Mononuclear cell (primary cell): ENCODE measurements around the gene SRPK2. TPM values are rescaled to one million over a fixed set of nuclear protein-coding genes. Genes with fewer than 3 reads are reported as not detected.

Source experiments
- H3K27me3 ChIP-seq: 2 replicates; pipeline ENCODE4 v1.6.0; 2011; ENCODE audit warnings: low read length, control low read depth; ENCODE audit not compliant: insufficient read depth
- H3K4me1 ChIP-seq: 2 replicates; pipeline ENCODE4 v1.5.1; 2011; ENCODE audit warnings: mild to moderate bottlenecking, low read length, control low read depth; ENCODE audit not compliant: insufficient read depth
- H3K4me3 ChIP-seq: 2 replicates; pipeline ENCODE4 v1.5.1; 2011; ENCODE audit warnings: mild to moderate bottlenecking, low read length, moderate library complexity
- H3K9me3 ChIP-seq: 2 replicates; pipeline ENCODE4 v1.5.1; 2011; ENCODE audit warnings: low read depth, mild to moderate bottlenecking, control low read depth, low read length
- total RNA-seq: library from RNA; depleted of rRNA; stranded (reverse); fragments of >200 nt; gene quantifications from one replicate; pipeline ENCODE4 v1.2.3, GENCODE V29; 2012

The SRPK2 gene
- total RNA-seq, 1 donor, result 41.9 TPM

DNA sequence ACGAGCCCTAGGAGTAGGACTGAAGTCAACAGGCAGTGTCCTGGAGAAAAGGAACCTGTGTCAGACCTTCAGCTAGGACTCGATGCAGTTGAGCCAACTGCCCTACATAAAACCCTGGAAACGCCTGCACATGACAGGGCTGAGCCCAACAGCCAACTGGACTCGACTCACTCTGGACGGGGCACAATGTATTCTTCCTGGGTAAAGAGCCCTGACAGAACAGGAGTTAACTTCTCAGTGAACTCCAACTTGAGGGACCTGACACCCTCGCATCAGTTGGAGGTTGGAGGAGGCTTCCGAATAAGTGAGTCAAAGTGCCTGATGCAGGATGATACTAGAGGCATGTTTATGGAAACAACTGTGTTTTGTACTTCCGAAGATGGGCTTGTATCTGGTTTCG lies 281.3 kb downstream of the SRPK2 start:
- no peaks in the 10 kb centered on the region for H3K4me1 ChIP-seq
- H3K4me3 ChIP-seq, result no peak overlapping the region
- H3K9me3 ChIP-seq, result no peaks in the 10 kb centered on the region
- no peaks in the 10 kb centered on the region for H3K27me3 ChIP-seq

DNA sequence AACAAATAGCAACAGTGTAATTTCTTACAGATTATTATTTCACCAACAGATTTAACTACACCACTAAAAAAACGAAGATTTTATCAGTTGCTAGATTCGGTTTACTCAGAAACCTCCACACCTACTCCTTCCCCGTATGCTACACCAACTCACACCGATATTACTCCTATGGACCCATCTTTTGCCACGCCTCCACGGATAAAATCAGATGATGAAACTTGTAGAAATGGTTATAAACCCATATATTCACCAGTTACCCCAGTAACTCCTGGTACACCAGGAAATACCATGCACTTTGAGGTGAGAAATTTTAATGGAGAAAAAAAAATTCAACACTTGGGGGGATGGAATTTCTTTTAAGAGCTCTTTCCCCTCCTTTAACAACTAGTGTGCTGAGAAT lies 282.2 kb downstream of the SRPK2 start:
- Histone ChIP-seq H3K4me1 (no peaks in the 10 kb centered on the region), H3K27me3 (no peaks in the 10 kb centered on the region), H3K4me3 (no peak overlapping the region), H3K9me3 (no peaks in the 10 kb centered on the region)

DNA sequence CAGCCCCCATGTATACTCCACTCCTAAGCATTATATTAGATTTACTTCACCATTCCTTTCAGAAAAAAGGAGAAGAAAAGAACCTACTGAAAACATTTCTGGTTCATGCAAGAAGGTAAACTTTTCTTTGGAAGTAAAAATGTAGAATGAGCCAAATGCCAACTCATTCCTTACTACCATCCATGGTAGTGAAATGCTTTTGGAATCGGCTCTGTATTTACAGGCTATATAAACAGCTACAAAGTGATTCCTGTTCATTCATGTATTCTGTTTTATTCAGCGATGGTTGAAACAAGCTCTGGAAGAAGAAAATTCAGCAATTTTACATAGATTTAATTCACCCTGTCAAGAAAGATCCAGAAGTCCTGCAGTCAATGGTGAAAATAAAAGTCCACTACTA lies 283.1 kb downstream of the SRPK2 start:
- no peak overlapping the region for H3K4me3 ChIP-seq
- H3K27me3 ChIP-seq, result no peaks in the 10 kb centered on the region
- H3K9me3 ChIP-seq, result no peaks in the 10 kb centered on the region
- no peaks in the 10 kb centered on the region for H3K4me1 ChIP-seq

DNA sequence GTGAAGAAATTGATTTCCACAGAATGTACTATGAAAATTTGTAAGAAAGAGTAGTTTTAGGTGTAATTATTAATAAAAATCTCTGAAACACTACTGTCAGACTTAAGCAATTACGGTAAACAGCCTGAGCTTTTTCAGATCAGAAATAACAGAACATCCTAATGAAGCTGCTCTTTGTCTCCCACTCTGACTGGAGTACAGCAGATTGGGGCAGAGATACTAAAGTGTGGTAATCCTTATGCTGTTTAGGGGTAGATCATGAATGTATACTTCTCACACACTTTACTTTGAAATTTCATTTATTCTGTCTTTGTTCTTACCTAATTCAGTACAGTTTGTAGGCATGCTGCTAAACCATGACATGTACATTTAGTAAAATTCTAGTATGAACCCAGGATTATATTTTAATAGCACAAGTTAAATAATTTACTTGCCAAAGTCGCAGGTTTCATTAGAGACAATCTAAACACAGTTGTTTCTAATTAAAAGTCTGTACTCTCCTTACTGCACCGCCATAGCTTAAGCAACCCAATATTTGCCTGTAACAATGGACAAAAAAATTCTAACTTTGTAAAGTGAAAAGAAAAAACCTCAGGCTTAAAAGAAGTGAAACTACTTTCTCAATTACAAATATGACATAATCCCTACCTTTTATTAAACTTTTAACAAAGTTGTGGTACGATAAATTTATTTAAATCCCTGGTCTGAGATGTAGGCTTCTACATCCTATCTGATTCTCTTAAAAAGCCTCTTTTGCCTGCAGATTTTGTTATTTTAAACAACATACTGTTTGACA lies 286.0 kb downstream of the SRPK2 start:
- Histone ChIP-seq H3K4me3 (no peak overlapping the region), H3K27me3 (no peaks in the 10 kb centered on the region), H3K9me3 (no peaks in the 10 kb centered on the region)

DNA sequence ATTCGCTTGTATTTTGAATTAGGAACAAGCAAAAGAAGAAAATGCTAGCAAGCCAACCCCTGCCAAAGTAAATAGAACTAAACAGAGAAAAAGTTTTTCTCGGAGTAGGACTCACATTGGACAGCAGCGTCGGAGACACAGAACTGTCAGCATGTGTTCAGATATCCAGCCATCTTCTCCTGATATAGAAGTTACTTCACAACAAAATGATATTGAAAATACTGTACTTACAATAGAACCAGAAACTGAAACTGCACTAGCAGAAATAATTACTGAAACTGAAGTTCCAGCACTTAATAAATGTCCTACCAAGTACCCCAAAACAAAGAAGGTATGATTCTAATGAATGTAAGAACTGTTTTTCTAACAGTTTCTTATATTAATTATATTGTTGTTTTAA lies 286.9 kb downstream of the SRPK2 start:
- Histone ChIP-seq H3K27me3 (no peaks in the 10 kb centered on the region), H3K4me3 (no peak overlapping the region), H3K9me3 (no peaks in the 10 kb centered on the region)

More for the DNA sequence above, 286.0 kb downstream of the SRPK2 start:
- H3K4me1 ChIP-seq, result no peaks in the 10 kb centered on the region

DNA sequence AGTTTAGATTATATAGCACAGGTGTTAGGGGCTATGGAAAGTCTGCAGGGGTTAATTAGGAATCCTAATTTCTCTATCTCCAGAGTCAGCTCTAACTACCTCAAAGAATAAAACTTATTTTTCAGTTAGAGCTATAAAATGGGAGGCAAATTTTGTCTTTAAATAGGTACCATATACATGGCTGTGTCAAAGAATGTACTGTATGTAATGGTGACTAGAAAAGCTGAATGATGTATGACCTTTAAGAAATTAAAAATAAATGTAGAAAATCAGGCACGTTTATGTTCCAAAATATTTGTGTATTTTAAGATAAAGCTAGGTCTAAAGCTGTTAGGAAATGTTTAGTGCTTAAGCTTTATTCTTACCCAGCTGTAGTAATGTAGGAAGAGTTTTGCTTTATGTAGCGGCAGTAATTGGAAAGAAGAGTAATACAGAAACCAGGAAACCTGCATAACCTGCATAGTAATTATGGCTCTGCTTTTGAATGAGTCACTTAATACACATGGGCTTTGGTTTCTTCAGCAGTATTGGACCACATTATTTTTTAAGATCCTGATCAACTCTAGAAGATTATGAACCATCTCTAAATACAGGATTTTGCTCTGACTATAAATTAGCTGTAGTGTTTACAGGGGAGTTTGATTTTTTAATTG lies 289.7 kb downstream of the SRPK2 start:
- no peak overlapping the region for H3K4me3 ChIP-seq

More for the DNA sequence above, 286.9 kb downstream of the SRPK2 start:
- no peaks in the 10 kb centered on the region for H3K4me1 ChIP-seq

DNA sequence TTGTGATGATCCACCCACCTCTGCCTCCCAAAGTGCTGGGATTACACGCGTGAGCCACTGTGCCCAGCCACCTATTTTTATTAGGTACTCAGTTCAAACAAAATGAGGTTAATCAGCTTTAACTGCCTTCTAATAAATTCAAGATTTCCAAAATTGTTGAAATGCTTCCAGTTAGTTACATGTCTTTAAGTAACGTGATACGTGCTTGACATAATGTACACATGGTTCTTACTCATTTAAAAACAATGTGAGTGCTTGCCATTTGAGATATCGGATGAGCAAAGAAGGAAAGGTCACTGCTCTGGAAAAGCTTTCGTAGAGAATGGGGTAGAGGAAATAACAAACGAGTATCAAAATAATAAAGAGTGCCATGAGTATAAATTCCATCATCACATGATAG lies 291.1 kb downstream of the SRPK2 start:
- Histone ChIP-seq H3K9me3 (no peaks in the 10 kb centered on the region), H3K4me1 (no peaks in the 10 kb centered on the region), H3K27me3 (no peaks in the 10 kb centered on the region), H3K4me3 (no peak overlapping the region)

More for the DNA sequence above, 289.7 kb downstream of the SRPK2 start:
- H3K4me1 ChIP-seq, result no peaks in the 10 kb centered on the region
- H3K9me3 ChIP-seq, result no peaks in the 10 kb centered on the region
- no peaks in the 10 kb centered on the region for H3K27me3 ChIP-seq

DNA sequence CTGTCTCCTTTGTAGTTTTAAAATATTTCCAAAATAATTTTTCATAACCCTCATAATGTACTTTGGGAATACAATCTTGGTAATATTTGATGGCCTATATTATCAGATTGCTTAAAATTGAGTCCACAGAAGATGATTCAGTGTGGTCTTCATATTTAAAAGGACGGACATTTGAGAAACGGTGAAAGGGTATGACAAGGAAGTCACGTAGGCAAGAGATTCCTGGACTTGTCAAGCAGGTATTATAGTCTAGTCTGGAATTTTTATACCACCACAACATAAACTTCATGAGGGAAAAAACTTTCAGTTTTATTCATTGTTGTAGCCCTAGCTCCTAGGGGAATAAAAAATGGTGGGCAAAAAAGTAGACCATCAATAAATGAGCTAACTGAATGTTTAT lies 292.4 kb downstream of the SRPK2 start:
- Histone ChIP-seq H3K27me3 (no peaks in the 10 kb centered on the region), H3K9me3 (no peaks in the 10 kb centered on the region), H3K4me3 (no peak overlapping the region), H3K4me1 (no peaks in the 10 kb centered on the region)

DNA sequence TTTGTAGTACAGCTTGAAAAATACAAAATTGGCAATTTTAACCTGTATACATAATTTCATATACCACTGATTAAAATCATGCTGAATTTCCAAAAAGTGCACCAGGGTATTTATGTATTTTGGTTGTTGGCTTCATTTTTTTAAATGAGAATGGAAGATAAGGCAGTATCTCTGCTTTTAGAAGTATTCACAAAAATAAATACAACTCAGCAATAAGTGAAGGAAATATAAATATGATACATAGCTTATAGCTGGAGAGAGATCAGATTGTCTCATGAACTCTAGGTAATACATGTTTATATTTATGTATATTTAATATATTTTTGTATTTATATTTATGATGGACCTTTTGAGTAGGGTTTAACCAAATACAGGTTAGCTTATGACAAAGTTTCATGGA lies 293.8 kb downstream of the SRPK2 start:
- Histone ChIP-seq H3K27me3 (no peaks in the 10 kb centered on the region), H3K9me3 (no peaks in the 10 kb centered on the region), H3K4me3 (no peak overlapping the region), H3K4me1 (no peaks in the 10 kb centered on the region)

DNA sequence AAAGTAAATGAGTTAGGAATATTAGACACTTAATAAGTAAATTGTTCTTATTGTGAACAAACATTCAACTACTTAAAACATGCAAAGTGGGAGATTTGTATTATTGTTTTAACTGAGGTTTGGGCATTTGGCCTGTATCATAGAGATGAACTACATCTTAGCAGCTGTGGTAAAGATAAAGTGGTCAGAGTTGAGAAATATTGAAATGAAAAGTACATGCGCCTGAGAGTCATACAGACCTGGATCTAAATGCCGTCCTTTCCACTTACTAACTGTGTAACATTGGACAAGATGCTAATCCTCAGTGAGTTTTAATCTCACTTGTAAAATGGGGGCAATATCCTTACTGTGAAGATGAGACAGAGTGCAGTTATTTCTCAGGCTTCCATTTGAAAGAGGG lies 300.3 kb downstream of the SRPK2 start:
- H3K4me1 ChIP-seq, result no peaks in the 10 kb centered on the region
- no peaks in the 10 kb centered on the region for H3K9me3 ChIP-seq
- H3K27me3 ChIP-seq, result no peaks in the 10 kb centered on the region
- H3K4me3 ChIP-seq, result no peak overlapping the region

DNA sequence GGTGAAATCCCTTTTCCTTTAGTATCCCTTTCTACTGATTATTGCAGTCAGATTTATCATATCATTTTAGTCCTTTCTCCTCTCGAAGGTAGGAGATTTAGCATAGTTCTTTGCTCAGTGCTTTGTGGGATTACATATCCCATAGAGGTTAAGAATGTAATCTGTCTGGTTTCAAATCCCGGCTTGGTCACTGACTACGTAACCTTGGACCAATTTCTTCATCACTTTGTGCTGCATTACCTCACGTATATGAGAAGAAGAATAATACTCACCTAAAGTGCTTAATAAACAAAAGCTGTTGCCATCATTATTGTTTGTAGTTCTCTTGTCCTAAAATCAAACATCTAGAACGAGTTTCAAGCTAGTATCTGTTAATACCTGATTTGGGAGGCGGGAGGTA lies 300.7 kb downstream of the SRPK2 start:
- H3K4me3 ChIP-seq, result no peak overlapping the region
- H3K4me1 ChIP-seq, result no peaks in the 10 kb centered on the region
- no peaks in the 10 kb centered on the region for H3K27me3 ChIP-seq
- H3K9me3 ChIP-seq, result no peaks in the 10 kb centered on the region

DNA sequence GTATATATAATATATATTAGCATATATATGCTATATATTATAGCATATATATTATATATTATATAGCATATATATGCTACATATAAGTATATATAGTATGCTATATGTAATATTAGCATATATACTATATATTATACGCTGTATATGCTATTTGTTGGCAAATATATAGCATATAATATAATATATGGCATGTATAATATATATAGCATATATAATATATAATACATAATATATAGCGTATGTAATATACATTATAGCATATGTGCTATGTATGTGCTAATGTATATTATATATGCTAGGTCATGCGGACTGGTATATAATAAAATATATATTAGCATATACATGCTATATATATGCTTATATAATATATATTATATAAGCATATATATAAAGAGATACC lies 301.9 kb downstream of the SRPK2 start:
- Histone ChIP-seq H3K4me3 (no peak overlapping the region), H3K9me3 (no peaks in the 10 kb centered on the region), H3K27me3 (no peaks in the 10 kb centered on the region), H3K4me1 (no peaks in the 10 kb centered on the region)

DNA sequence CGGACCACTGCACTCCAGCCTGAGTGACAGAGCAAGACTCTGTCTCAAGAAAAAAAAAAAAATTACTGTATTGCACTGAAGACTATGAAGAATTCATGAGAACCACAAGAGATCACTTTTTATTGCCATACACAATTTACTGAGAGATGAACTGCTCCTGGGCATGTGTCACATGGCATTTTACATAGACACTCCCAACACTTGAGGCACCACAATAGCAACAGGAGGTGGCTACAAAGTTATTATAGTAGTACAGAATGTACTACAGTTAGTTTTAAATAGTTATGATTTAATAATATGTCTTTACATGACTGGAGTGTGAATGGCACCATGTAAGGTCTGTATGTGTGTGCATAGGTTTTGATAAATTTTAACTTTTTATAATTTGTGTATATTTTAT lies 304.1 kb downstream of the SRPK2 start:
- Histone ChIP-seq H3K27me3 (no peaks in the 10 kb centered on the region), H3K9me3 (no peaks in the 10 kb centered on the region), H3K4me3 (no peak overlapping the region), H3K4me1 (no peaks in the 10 kb centered on the region)

DNA sequence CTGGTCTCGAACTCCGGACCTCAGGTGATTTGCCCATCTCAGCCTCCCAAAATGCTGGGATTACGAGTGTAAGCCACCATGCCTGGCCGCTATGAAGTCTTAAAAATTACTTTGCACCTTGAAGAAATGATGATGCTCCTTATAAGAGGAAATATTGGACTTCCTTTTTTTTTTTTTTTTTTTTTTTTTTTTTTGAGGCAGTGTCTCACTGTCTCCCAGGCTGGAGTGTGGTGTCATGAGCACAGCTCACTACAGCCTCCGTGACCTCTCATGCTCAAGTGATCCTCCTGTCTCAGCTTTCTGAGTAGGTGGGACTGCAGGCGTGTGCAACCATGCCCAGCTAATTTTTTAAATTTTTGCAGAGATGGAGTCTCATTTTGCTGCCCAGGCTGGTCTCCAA lies 309.4 kb downstream of the SRPK2 start:
- no peaks in the 10 kb centered on the region for H3K4me1 ChIP-seq
- H3K27me3 ChIP-seq, result no peaks in the 10 kb centered on the region
- H3K4me3 ChIP-seq, result no peak overlapping the region
- H3K9me3 ChIP-seq, result no peaks in the 10 kb centered on the region

DNA sequence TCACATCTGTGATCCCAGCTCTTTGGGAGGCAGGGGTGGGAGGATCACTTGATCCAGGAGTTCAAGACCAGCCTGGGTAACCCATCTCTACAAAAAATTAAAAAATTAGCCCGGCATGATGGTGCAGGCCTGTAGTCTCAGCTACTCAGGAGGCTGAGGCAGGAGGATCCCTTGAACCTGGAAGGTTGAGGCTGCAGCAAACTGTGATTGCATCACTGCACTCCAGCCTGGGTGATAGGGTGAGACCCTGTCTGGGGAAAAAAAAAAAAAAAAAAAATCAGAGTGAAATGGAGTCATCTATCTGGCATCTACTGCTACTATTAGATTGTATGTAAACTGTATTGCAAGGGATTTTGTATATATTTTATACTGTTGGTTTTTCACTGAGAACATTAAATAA lies 315.6 kb downstream of the SRPK2 start:
- no peaks in the 10 kb centered on the region for H3K4me1 ChIP-seq
- H3K9me3 ChIP-seq, result no peaks in the 10 kb centered on the region
- no peaks in the 10 kb centered on the region for H3K27me3 ChIP-seq
- no peak overlapping the region for H3K4me3 ChIP-seq

DNA sequence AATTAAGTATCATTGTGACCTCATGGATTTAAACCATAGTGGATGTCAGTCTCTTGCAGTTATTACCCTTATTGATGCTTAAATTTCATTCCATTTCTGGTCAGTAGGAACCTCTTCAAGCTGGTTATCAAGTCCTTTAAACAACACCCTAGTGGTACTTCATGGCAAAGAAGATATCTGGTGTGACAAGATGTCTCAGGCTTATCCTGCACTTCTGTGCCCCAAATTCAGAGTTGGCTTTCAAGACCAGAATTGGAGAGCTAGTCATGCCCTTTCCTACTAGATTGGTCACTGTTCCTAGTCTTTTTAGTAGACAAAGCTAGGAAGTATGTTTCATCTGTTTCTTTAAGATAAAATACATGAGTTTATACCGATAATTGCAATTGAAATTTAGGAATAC lies 319.8 kb downstream of the SRPK2 start:
- Histone ChIP-seq H3K9me3 (no peaks in the 10 kb centered on the region), H3K4me3 (no peak overlapping the region), H3K4me1 (no peaks in the 10 kb centered on the region), H3K27me3 (no peaks in the 10 kb centered on the region)
